ENCODE results near the gene ALDH7A1. TPM values are rescaled to one million over a fixed set of nuclear protein-coding genes. Genes with fewer than 3 reads are reported as not detected.
A peak's percentile ranks its signal among the peaks of the same experiment; 100 is the strongest.

Gene ALDH7A1
- total RNA-seq, 1 donor from 2014 or later, result 44.2 TPM

GRCh38 chr5:126613941-126614592 lies 19.0 kb upstream of the ALDH7A1 start:
- no peak for FAIRE-seq
- Histone ChIP-seq H3K27me3 (ENCODE audit: control insufficient read depth, insufficient read depth, low read length) (no peaks in the 10 kb centered on the region), H3K36me3 (ENCODE audit: control insufficient read depth, insufficient read depth, low read length) (peaks cover 8% of the 10 kb centered on the region), H3K4me3 (ENCODE audit: low read depth, low read length) (no peak overlapping the region)
- TF ChIP-seq, protein P1, sequence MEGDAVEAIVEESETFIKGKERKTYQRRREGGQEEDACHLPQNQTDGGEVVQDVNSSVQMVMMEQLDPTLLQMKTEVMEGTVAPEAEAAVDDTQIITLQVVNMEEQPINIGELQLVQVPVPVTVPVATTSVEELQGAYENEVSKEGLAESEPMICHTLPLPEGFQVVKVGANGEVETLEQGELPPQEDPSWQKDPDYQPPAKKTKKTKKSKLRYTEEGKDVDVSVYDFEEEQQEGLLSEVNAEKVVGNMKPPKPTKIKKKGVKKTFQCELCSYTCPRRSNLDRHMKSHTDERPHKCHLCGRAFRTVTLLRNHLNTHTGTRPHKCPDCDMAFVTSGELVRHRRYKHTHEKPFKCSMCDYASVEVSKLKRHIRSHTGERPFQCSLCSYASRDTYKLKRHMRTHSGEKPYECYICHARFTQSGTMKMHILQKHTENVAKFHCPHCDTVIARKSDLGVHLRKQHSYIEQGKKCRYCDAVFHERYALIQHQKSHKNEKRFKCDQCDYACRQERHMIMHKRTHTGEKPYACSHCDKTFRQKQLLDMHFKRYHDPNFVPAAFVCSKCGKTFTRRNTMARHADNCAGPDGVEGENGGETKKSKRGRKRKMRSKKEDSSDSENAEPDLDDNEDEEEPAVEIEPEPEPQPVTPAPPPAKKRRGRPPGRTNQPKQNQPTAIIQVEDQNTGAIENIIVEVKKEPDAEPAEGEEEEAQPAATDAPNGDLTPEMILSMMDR (IDR thresholded peaks at IDR 0.05; ENCODE audit: insufficient read depth, low read length, severe bottlenecking), result no peak
- no peak for DNase-seq (ENCODE audit: low read depth)

- H3K27me3 ChIP-seq (ENCODE audit: control insufficient read depth, insufficient read depth, low read length), result no peaks in the 10 kb centered on the region
- TF ChIP-seq, protein P1 (IDR thresholded peaks at IDR 0.05; ENCODE audit: insufficient read depth, low read length, severe bottlenecking), result no peak
- DNase-seq (ENCODE audit: low read depth) (no peak), FAIRE-seq (no peak)
- peaks cover 2% of the 10 kb centered on the region for H3K36me3 ChIP-seq (ENCODE audit: control insufficient read depth, insufficient read depth, low read length)
- H3K4me3 ChIP-seq (ENCODE audit: low read depth, low read length), result no peak overlapping the region
Observed at GRCh38 chr5:126610616-126611015, 15.6 kb upstream of the ALDH7A1 start.

DNA sequence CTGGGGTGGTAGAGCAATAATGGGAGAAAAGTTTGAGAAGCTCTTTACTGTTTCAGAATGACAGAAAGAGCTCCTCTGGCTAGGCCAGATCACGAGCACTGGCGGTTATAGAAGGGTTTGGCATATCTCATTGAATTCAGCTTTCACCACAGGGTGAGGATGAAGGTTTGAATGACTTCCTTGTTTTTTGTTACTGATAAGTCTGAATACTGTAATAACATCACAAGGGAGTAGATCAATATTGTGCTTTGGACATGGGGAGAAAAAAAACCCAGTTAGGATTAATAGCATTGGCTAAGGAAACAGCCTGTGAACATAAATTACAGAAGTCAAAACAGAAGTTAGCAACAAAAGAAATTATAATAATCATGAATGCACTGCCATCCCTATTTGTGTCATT lies 15.1 kb upstream of the ALDH7A1 start:
- Histone ChIP-seq H3K27me3 (ENCODE audit: control insufficient read depth, insufficient read depth, low read length) (no peaks in the 10 kb centered on the region), H3K36me3 (ENCODE audit: control insufficient read depth, insufficient read depth, low read length) (peaks cover 2% of the 10 kb centered on the region), H3K4me3 (ENCODE audit: low read depth, low read length) (no peak overlapping the region)
- DNase-seq (ENCODE audit: low read depth) (no peak), FAIRE-seq (no peak)
- TF ChIP-seq, protein P1 (IDR thresholded peaks at IDR 0.05; ENCODE audit: insufficient read depth, low read length, severe bottlenecking), result no peak

GRCh38 chr5:126605525-126605924 lies 10.5 kb upstream of the ALDH7A1 start:
- Histone ChIP-seq H3K4me3 (ENCODE audit: low read depth, low read length) (no peak overlapping the region), H3K36me3 (ENCODE audit: control insufficient read depth, insufficient read depth, low read length) (peaks cover 5% of the 10 kb centered on the region), H3K27me3 (ENCODE audit: control insufficient read depth, insufficient read depth, low read length) (no peaks in the 10 kb centered on the region)
- FAIRE-seq, result no peak
- TF ChIP-seq, protein P1 (IDR thresholded peaks at IDR 0.05; ENCODE audit: insufficient read depth, low read length, severe bottlenecking), result no peak
- DNase-seq (ENCODE audit: low read depth), result no peak

- no peak overlapping the region for H3K4me3 ChIP-seq (ENCODE audit: low read depth, low read length)
- TF ChIP-seq, protein P1 (IDR thresholded peaks at IDR 0.05; ENCODE audit: insufficient read depth, low read length, severe bottlenecking), result no peak
- H3K36me3 ChIP-seq (ENCODE audit: control insufficient read depth, insufficient read depth, low read length), result peaks cover 4% of the 10 kb centered on the region
- H3K27me3 ChIP-seq (ENCODE audit: control insufficient read depth, insufficient read depth, low read length), result no peaks in the 10 kb centered on the region
- DNase-seq (ENCODE audit: low read depth) (no peak), FAIRE-seq (peak; percentile 64)
Observed at GRCh38 chr5:126603402-126603991, 8.5 kb upstream of the ALDH7A1 start.

All from bronchial epithelial cell (primary cell).